Hypothalamus (tissue), 51 donors: ENCODE data around the gene CACNA1C.
A peak's percentile ranks its signal among the peaks of the same experiment; 100 is the strongest.

Source experiments
- DNase-seq, 51 donors: peaks; one replicate each; lab custom pipeline; 2025; lab: John Stamatoyannopoulos, UW

CACNA1C gene

GRCh38 chr12:2165021-2165420 is 112.2 kb downstream of the CACNA1C start:
- DNase-seq = no peak

GRCh38 chr12:2165927-2166326 is 113.1 kb downstream of the CACNA1C start:
- DNase-seq = no peak

GRCh38 chr12:2166696-2167095 is 113.9 kb downstream of the CACNA1C start:
- no peak for DNase-seq

- DNase-seq = no peak
Measured at GRCh38 chr12:2167231-2167630, 114.4 kb downstream of the CACNA1C start.

GRCh38 chr12:2168808-2169207 is 116.0 kb downstream of the CACNA1C start:
- no peak for DNase-seq

GRCh38 chr12:2169489-2169888 is 116.7 kb downstream of the CACNA1C start:
- no peak for DNase-seq

- no peak for DNase-seq
Measured at GRCh38 chr12:2169940-2170339, 117.2 kb downstream of the CACNA1C start.

- peak in 1 of 51 donors; percentile 30 for DNase-seq
Measured at GRCh38 chr12:2170376-2170775, 117.6 kb downstream of the CACNA1C start.

GRCh38 chr12:2171672-2172426 is 119.1 kb downstream of the CACNA1C start:
- peak in 1 of 51 donors; percentile 16 for DNase-seq

- no peak for DNase-seq
Measured at GRCh38 chr12:2172491-2173214, 119.9 kb downstream of the CACNA1C start.

GRCh38 chr12:2173971-2174370 is 121.2 kb downstream of the CACNA1C start:
- no peak for DNase-seq

GRCh38 chr12:2177003-2177402 is 124.2 kb downstream of the CACNA1C start:
- peak in 5 of 51 donors; percentile 17 to 44 (median 27) for DNase-seq

GRCh38 chr12:2177751-2178150 is 125.0 kb downstream of the CACNA1C start:
- DNase-seq = no peak

GRCh38 chr12:2179058-2179457 is 126.3 kb downstream of the CACNA1C start:
- DNase-seq = no peak

- peak in 11 of 51 donors; percentile 7 to 71 (median 29) for DNase-seq
Measured at GRCh38 chr12:2179953-2180736, 127.4 kb downstream of the CACNA1C start.

GRCh38 chr12:2180737-2181082 is 127.9 kb downstream of the CACNA1C start:
- no peak for DNase-seq

GRCh38 chr12:2183556-2184541 is 131.1 kb downstream of the CACNA1C start:
- peak in 7 of 51 donors; percentile 8 to 42 (median 18) for DNase-seq

GRCh38 chr12:2185751-2186341 is 133.1 kb downstream of the CACNA1C start:
- DNase-seq = no peak

GRCh38 chr12:2187195-2187945 is 134.6 kb downstream of the CACNA1C start:
- DNase-seq = no peak
